Activated T-cell treated with anti-CD3 and anti-CD28 coated beads, Interleukin-2, amount 50 U/mL, for 72 hours (primary cell): ENCODE measurements around the gene ASIC3. TPM values are rescaled to one million over a fixed set of nuclear protein-coding genes. Genes with fewer than 3 reads are reported as not detected.
A peak's percentile ranks its signal among the peaks of the same experiment; 100 is the strongest.

Source experiments
- ATAC-seq, 2 donors: fragments of 150-1000 bp; cut with Tn5 transposase; replicated peaks in 1 of 2; 2 replicates each; pipeline ENCODE4 v1.10.0; 2021; ENCODE audit warnings: moderate library complexity in 2 of 2, mild to moderate bottlenecking in 1 of 2
- DNase-seq, 2 donors: peaks; one replicate each; pipeline ENCODE4 v3.0.0; 2021 to 2022; ENCODE audit warnings: mixed read lengths in 1 of 2
- H3K27ac Mint-ChIP-seq: one replicate; pipeline ENCODE4 v1.8.0; 2022; ENCODE audit warnings: mild to moderate bottlenecking, moderate library complexity, mixed read lengths
- H3K27me3 Mint-ChIP-seq: one replicate; pipeline ENCODE4 v1.8.0; 2022; ENCODE audit warnings: low read depth, mixed read lengths
- H3K36me3 Mint-ChIP-seq, 2 donors: one replicate each; pipeline ENCODE4 v1.8.0; 2022; ENCODE audit warnings: mixed read lengths in 2 of 2, mild to moderate bottlenecking in 1 of 2; ENCODE audit not compliant: insufficient read depth in 2 of 2
- H3K4me1 Mint-ChIP-seq: one replicate; pipeline ENCODE4 v1.8.0; 2022; ENCODE audit warnings: low read depth, mixed read lengths
- H3K4me3 Mint-ChIP-seq, 2 donors: one replicate each; pipeline ENCODE4 v1.8.0; 2022; ENCODE audit warnings: mild to moderate bottlenecking in 2 of 2, mixed read lengths in 2 of 2, moderate library complexity in 2 of 2
- H3K9me3 Mint-ChIP-seq, 2 donors: one replicate each; pipeline ENCODE4 v1.8.0; 2022; ENCODE audit warnings: mixed read lengths in 2 of 2
- total RNA-seq, 2 donors: library from RNA; stranded (reverse); gene quantifications; one replicate each; pipeline ENCODE4 v1.2.3, GENCODE V29; 2022

The ASIC3 gene
- total RNA-seq, 2 donors from 2014 or later = 14.4 to 15.7 TPM

- no peaks in the 10 kb centered on the region for H3K36me3 Mint-ChIP-seq
- DNase-seq = no peak
- ATAC-seq = no peak
- no peaks in the 10 kb centered on the region for H3K9me3 Mint-ChIP-seq
- no peaks in the 10 kb centered on the region for H3K27me3 Mint-ChIP-seq
- H3K4me1 Mint-ChIP-seq = peaks cover 4% of the 10 kb centered on the region
- no peak overlapping the region for H3K4me3 Mint-ChIP-seq
- H3K27ac Mint-ChIP-seq = no peak overlapping the region
Observed at GRCh38 chr7:151094675-151095074, 46.3 kb downstream of the ASIC3 start.

- DNase-seq (no peak), ATAC-seq (no peak)
- H3K27me3 Mint-ChIP-seq = no peaks in the 10 kb centered on the region
- no peak overlapping the region for H3K27ac Mint-ChIP-seq
- H3K9me3 Mint-ChIP-seq = no peaks in the 10 kb centered on the region
- H3K4me3 Mint-ChIP-seq = no peak overlapping the region
- H3K36me3 Mint-ChIP-seq = no peaks in the 10 kb centered on the region
- H3K4me1 Mint-ChIP-seq = peaks cover 4% of the 10 kb centered on the region
Observed at GRCh38 chr7:151095123-151095797, 46.9 kb downstream of the ASIC3 start.

- Mint-ChIP-seq H3K27me3 (no peaks in the 10 kb centered on the region), H3K36me3 (no peaks in the 10 kb centered on the region), H3K4me3 (no peak overlapping the region)
Observed at GRCh38 chr7:151095828-151096475, 47.6 kb downstream of the ASIC3 start.

GRCh38 chr7:151099486-151100211, 51.3 kb downstream of the ASIC3 start:
- Mint-ChIP-seq H3K27ac (no peak overlapping the region), H3K4me3 (no peak overlapping the region), H3K36me3 (no peaks in the 10 kb centered on the region), H3K9me3 (no peaks in the 10 kb centered on the region), H3K4me1 (no peaks in the 10 kb centered on the region), H3K27me3 (no peaks in the 10 kb centered on the region)
- no peak for DNase-seq
- ATAC-seq = no peak

More at GRCh38 chr7:151095828-151096475, 47.6 kb downstream of the ASIC3 start:
- DNase-seq = no peak
- H3K4me1 Mint-ChIP-seq = peaks cover 4% of the 10 kb centered on the region
- H3K27ac Mint-ChIP-seq = no peak overlapping the region
- peak in 1 of 2 donors; percentile 25 for ATAC-seq
- H3K9me3 Mint-ChIP-seq = no peaks in the 10 kb centered on the region

GRCh38 chr7:151100921-151101320, 52.6 kb downstream of the ASIC3 start:
- Mint-ChIP-seq H3K27ac (no peak overlapping the region), H3K9me3 (no peaks in the 10 kb centered on the region), H3K27me3 (no peaks in the 10 kb centered on the region), H3K4me1 (no peaks in the 10 kb centered on the region), H3K4me3 (no peak overlapping the region), H3K36me3 (no peaks in the 10 kb centered on the region)
- DNase-seq (no peak), ATAC-seq (no peak)

- no peaks in the 10 kb centered on the region for H3K9me3 Mint-ChIP-seq
- H3K36me3 Mint-ChIP-seq = no peaks in the 10 kb centered on the region
- no peaks in the 10 kb centered on the region for H3K27me3 Mint-ChIP-seq
- H3K27ac Mint-ChIP-seq = no peak overlapping the region
- DNase-seq (no peak), ATAC-seq (no peak)
- no peaks in the 10 kb centered on the region for H3K4me1 Mint-ChIP-seq
- H3K4me3 Mint-ChIP-seq = no peak overlapping the region
Observed at GRCh38 chr7:151101621-151102396, 53.5 kb downstream of the ASIC3 start.

Other genes with a start within 250 kb of the ASIC3 start
- gene TMEM176B, start 248.2 kb upstream of the ASIC3 start, total RNA-seq = not detected
- under 1 TPM; 0.24 to 0.30 TPM for gene TMEM176A, start 247.8 kb upstream of the ASIC3 start, total RNA-seq
- not detected for gene AOC1, start 196.0 kb upstream of the ASIC3 start, total RNA-seq
- under 1 TPM; 0.72 to 0.77 TPM for gene KCNH2, start 70.2 kb upstream of the ASIC3 start, total RNA-seq
- 1 to 10 TPM; 6.8 to 8.1 TPM for gene NOS3, start 57.5 kb upstream of the ASIC3 start, total RNA-seq
- 10 to 100 TPM in 1 of 2 donors, 1 to 10 TPM in 1; 9.0 to 10.1 TPM for gene ATG9B, start 24.0 kb upstream of the ASIC3 start, total RNA-seq
- gene ABCB8, start 20.1 kb upstream of the ASIC3 start, total RNA-seq = 10 to 100 TPM; 46.6 to 49.6 TPM
- 10 to 100 TPM in 1 of 2 donors, 1 to 10 TPM in 1; 9.4 to 11.6 TPM for gene CDK5, start 9.4 kb downstream of the ASIC3 start, total RNA-seq
- gene SLC4A2, start 11.1 kb downstream of the ASIC3 start, total RNA-seq = 10 to 100 TPM; 73.7 to 75.6 TPM
- 10 to 100 TPM; 55.4 to 59.8 TPM for gene FASTK, start 32.3 kb downstream of the ASIC3 start, total RNA-seq
- 10 to 100 TPM; 67.3 to 68.5 TPM for gene TMUB1, start 35.0 kb downstream of the ASIC3 start, total RNA-seq
- 10 to 100 TPM; 26.9 to 28.4 TPM for gene AGAP3, start 37.9 kb downstream of the ASIC3 start, total RNA-seq
- gene GBX1, start 119.2 kb downstream of the ASIC3 start, total RNA-seq = not detected
- gene ASB10, start 138.7 kb downstream of the ASIC3 start, total RNA-seq = not detected
- 1 to 10 TPM; 3.4 to 4.4 TPM for gene H2BK1, start 162.0 kb downstream of the ASIC3 start, total RNA-seq
- 10 to 100 TPM; 29.7 to 31.9 TPM for gene ABCF2, start 178.7 kb downstream of the ASIC3 start, total RNA-seq
- 10 to 100 TPM; 30.3 to 42.1 TPM for gene CHPF2, start 184.0 kb downstream of the ASIC3 start, total RNA-seq
- 1 to 10 TPM; 6.5 to 8.2 TPM for gene SMARCD3, start 200.2 kb downstream of the ASIC3 start, total RNA-seq